Fibroblast of pulmonary artery (primary cell): ENCODE measurements around the gene ARL4A.

Source experiments
- DNase-seq: peaks from one replicate; pipeline ENCODE4 v3.0.0-alpha.2; 2010; ENCODE audit warnings: low read depth
- H3K4me3 ChIP-seq: replicated peaks from 2 replicates; pipeline ENCODE4 v1.5.1; 2011; ENCODE audit warnings: low read depth, mild to moderate bottlenecking, control low read depth, low read length, moderate library complexity
- TF ChIP-seq, protein P1 (sequence below): IDR thresholded peaks from 2 replicates; pipeline ENCODE4 v1.5.1; 2011; ENCODE audit warnings: mild to moderate bottlenecking, control low read depth, low read length, inconsistent platforms; ENCODE audit errors: missing control alignments

Gene ARL4A

DNA sequence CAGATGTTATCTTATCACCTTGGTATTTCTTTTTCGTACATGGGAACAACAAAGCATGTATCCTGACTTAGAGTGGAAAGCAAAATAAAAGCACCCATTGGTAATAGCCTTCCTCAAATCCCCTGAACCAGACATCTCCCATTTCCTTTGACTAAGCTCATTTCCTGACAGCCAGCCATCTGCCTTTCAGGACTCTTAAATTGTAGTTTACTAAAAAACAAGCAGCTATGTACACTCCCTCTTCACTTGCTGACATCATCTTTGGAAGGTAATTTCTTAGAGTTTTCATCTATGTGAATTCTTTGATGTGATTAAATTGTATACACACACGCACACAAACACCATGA is 40.7 kb downstream of the ARL4A start:
- no peak overlapping the region for H3K4me3 ChIP-seq
- TF ChIP-seq, protein P1, sequence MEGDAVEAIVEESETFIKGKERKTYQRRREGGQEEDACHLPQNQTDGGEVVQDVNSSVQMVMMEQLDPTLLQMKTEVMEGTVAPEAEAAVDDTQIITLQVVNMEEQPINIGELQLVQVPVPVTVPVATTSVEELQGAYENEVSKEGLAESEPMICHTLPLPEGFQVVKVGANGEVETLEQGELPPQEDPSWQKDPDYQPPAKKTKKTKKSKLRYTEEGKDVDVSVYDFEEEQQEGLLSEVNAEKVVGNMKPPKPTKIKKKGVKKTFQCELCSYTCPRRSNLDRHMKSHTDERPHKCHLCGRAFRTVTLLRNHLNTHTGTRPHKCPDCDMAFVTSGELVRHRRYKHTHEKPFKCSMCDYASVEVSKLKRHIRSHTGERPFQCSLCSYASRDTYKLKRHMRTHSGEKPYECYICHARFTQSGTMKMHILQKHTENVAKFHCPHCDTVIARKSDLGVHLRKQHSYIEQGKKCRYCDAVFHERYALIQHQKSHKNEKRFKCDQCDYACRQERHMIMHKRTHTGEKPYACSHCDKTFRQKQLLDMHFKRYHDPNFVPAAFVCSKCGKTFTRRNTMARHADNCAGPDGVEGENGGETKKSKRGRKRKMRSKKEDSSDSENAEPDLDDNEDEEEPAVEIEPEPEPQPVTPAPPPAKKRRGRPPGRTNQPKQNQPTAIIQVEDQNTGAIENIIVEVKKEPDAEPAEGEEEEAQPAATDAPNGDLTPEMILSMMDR: no peak
- peak; percentile 93 for DNase-seq

DNA sequence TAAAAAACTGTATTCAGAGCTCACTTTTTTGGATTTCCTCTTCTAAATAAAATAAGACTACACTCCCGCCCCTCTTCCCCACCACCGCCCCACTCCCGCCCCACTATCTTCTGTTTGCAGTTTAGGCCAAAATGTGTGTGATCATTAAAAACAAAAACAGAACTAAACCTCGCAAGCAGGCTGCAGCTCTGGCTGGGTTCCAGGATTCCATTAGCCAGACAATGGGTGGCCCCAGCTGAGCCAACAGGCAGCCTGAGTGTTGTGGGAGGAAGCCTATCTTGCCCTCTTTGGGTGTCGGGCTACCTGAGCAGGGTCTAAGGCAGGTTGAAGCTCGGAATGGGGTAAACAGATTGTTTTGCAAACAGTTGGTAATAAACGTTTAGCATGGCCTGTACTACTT is 41.7 kb downstream of the ARL4A start:
- H3K4me3 ChIP-seq: no peak overlapping the region
- DNase-seq: peak; percentile 88
- TF ChIP-seq, protein P1: no peak

DNA sequence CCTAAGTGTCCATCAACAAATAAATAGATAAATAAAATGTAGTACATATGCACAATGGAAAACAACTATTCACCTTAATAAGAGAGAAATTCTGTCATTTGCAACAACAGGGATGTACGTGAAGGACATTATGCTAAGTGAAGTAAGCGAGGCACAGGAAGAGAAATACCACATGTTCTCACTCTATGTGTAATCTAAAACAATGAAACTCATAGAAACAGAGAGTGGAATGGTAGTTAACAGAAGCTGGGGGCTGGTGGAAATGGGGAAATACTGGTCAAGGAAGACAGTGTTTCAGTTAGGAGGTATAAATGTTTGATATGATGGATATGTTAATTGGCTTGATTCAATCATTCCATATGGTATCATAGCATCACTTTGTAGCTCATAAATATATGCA is 43.1 kb downstream of the ARL4A start:
- no peak overlapping the region for H3K4me3 ChIP-seq
- TF ChIP-seq, protein P1: no peak

DNA sequence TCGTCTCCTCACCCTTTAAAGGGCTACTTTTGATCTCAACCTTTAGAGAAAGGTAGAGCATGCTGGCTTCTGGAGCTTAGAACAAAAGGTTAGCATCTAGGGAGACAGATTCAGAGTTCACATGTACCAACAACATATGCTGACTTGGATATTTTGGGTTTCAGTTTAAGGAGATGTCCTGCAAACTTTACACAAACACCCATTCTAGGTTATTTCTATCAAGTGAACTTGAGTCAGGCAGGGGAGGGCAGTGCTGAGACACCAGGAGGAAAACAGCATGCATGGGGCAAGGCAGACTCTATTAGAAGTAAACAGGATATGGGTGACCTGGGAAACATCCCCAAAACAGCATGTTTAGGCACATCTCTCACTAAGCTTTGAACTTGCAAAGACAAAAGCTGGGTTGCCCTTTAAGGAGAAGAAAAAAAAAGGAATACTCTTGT is 43.8 kb downstream of the ARL4A start:
- DNase-seq: peak; percentile 70
- TF ChIP-seq, protein P1: peak; percentile 27
- no peak overlapping the region for H3K4me3 ChIP-seq

More for the DNA sequence above, 43.1 kb downstream of the ARL4A start:
- DNase-seq: peak; percentile 16

DNA sequence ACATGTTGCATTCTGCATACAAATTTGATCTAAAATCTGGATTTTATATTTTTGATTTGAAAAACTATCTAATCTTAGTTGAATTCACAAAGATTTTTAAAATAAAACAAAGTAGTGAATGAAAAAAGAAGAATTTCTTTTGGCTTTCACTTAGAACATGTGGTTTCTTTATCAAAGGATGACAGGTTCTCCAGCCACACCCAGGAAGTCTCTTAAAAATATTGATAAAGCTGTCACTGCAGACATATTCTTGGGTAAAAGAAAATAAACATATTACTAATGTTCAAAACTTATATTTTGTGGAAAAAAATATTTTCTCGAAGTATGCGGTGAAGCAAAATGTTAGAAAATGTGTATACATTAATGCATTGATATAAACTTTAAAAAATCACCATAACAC is 44.3 kb downstream of the ARL4A start:
- no peak overlapping the region for H3K4me3 ChIP-seq
- no peak for DNase-seq
- TF ChIP-seq, protein P1: no peak

DNA sequence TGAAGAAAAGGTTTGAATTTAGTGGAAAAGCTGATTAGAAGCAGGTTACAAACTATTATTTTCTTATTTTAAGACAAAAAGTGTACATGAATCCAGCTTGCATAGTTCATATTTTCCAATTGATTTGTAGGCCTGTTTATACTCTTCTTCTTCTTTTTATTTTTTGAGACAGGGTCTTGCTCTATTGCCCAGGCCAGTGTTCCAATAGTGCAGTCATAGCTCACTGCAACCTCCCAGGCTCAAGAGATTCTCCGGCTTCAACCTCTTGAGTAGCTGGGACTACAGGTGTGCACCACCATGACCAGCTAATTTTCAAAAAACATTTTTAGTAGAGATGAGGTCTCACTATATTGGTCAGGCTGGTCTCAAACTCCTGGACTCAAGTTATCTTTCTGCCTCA is 45.0 kb downstream of the ARL4A start:
- no peak overlapping the region for H3K4me3 ChIP-seq
- no peak for DNase-seq
- TF ChIP-seq, protein P1: no peak

DNA sequence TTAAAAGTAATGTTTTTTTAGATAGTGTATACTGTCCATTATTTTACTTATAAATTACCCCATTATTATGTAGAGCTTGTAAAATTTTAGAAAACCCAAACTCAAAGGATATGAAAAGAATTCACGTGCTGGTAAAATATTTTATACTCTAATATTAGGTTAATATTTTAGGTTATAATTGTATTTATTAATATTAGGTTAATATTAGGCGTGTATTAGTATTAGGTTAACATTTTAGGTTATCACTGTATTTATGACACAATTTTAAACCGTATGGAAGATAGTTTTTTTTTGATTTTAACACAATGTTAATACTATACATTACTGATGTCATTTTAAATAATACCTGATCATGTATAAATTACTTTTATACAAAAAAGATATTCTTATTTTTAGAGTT is 48.5 kb downstream of the ARL4A start:
- H3K4me3 ChIP-seq: no peak overlapping the region
- no peak for DNase-seq
- TF ChIP-seq, protein P1: no peak
